PC-9 (cell line): Measurements from ENCODE around the gene SP100.

Experiments
- CTCF ChIP-seq: fragments of 200-600 bp; sonication (generic); conservative IDR thresholded peaks from 2 replicates; pipeline ENCODE4 v1.6.1; 2017; ENCODE audit warnings: mixed run types, antibody characterized with exemption, mild to moderate bottlenecking, moderate library complexity
- EZH2 ChIP-seq: fragments of 200-600 bp; sonication (generic); IDR thresholded peaks from 2 replicates; pipeline ENCODE4 v1.8.0; 2017; ENCODE audit warnings: antibody characterized with exemption, low read depth

DNA sequence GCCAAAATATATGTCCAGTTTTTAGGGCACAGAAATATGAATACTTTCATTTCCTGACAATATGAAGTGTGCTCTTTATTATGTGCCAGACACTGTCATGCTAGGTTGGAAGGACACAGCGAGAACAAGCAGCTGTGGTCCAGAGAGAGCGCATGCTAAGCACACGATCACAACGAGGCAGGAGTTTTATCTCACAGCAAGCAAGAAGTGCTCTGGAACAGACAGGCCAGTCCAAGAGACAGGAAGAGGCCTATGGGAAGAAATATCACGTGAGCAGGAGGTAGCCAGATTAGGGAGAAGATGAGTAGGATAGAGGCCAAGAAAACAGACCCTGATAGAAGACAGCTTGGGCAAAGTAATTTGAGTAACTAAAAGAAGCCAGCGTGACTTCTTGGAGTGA, 161.1 kb downstream of the SP100 start:
- TF ChIP-seq CTCF (no peak), EZH2 (no peak)
